Esophagus muscularis mucosa (tissue), 4 donors: ENCODE results near the gene RBM4.

ENCODE experiments used
- EP300 ChIP-seq: sonication (generic); formaldehyde crosslinking; IDR thresholded peaks from one replicate; pipeline ENCODE4 v1.6.1; 2017; ENCODE audit warnings: antibody characterized with exemption
- POLR2A ChIP-seq: fragments of 450-650 bp; IDR thresholded peaks from one replicate; pipeline ENCODE4 v1.6.1; 2017; ENCODE audit warnings: antibody characterized with exemption, moderate library complexity, mild to moderate bottlenecking, low read depth
- POLR2AphosphoS5 ChIP-seq, 2 donors: sonication (generic); formaldehyde crosslinking; IDR thresholded peaks; one replicate each; pipeline ENCODE4 v1.6.1; 2017; ENCODE audit warnings: antibody characterized with exemption in 2 of 2
- TF ChIP-seq, protein P1 (sequence below), 3 experiments: fragments of 200-600 bp in 2 of 3; fragments of 450-650 bp in 1 of 3; sonication (generic) in 2 of 3; IDR thresholded peaks; one replicate each; pipeline ENCODE4 v1.5.1; 2017 to 2019; ENCODE audit warnings: antibody characterized with exemption in 3 of 3, mild to moderate bottlenecking in 2 of 3, moderate library complexity in 1 of 3

DNA sequence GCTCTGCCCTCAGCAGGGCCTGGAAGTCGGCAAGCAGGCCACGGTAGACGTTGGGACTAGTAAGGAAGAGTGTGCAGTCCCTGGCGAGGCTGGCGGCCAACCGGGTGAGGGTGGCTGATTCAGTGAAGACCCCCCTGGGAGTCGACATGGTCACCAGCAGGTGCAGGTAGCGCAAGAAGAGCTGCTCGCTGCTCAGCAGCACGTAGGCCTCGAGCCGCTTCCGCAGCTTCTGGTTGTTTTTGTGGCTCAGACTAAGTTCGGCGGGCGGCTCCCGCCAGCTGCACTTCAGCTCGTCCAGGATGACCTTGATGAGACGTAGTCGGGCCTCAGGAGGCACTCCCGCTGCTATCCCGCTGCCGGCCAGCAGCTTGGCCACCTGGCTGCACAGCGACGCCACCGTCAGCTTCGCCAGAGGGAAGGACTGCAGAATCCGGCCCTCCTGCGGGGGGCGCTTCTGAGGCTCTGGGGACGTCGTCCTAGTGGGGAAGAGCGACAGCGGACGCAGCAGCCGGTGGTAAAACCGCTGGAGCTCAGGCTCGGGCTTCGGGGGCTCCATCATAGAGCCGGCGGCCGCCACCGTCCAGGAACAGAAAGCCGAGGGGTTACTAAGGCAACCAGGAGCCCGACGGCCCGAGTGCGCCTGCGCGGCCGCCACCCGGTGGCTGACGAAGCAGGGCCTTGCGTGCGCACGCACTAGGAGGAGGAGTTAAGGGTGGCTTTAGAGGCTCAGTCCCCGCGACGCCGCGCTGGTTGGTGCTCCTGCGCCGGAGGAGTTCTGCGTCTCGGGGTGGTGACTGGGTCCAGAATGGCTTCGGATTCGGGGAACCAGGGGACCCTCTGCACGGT, 45.8 kb upstream of the RBM4 start, which contains the start of the genes CCDC87 and CCS:
- TF ChIP-seq, protein P1, sequence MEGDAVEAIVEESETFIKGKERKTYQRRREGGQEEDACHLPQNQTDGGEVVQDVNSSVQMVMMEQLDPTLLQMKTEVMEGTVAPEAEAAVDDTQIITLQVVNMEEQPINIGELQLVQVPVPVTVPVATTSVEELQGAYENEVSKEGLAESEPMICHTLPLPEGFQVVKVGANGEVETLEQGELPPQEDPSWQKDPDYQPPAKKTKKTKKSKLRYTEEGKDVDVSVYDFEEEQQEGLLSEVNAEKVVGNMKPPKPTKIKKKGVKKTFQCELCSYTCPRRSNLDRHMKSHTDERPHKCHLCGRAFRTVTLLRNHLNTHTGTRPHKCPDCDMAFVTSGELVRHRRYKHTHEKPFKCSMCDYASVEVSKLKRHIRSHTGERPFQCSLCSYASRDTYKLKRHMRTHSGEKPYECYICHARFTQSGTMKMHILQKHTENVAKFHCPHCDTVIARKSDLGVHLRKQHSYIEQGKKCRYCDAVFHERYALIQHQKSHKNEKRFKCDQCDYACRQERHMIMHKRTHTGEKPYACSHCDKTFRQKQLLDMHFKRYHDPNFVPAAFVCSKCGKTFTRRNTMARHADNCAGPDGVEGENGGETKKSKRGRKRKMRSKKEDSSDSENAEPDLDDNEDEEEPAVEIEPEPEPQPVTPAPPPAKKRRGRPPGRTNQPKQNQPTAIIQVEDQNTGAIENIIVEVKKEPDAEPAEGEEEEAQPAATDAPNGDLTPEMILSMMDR (IDR thresholded peaks at IDR 0.05), result peak; percentile 70 to 77 (median 74)
- TF ChIP-seq POLR2AphosphoS5 (IDR thresholded peaks at IDR 0.05), result peak; percentile 97 to 99
- no peak for TF ChIP-seq EP300
- TF ChIP-seq POLR2A, result peak; percentile 74
